H1 (cell line): Measurements from ENCODE around the gene SF3B3. TPM values are rescaled to one million over a fixed set of nuclear protein-coding genes. Genes with fewer than 3 reads are reported as not detected.

Source experiments
- CTCF ChIA-PET: fragments of 300-600 bp; sonication (Branson Sonifier 250); formaldehyde crosslinking; loops from one replicate; lab custom pipeline; 2021; ENCODE audit not compliant: partially characterized antibody; lab: Charles Lee
- POLR2A ChIA-PET: fragments of 300-600 bp; sonication (Branson Sonifier 250); formaldehyde crosslinking; loops from one replicate; lab custom pipeline; 2021; ENCODE audit warnings: inconsistent platforms; ENCODE audit not compliant: partially characterized antibody; lab: Charles Lee
- DNase-seq, 2 experiments: peaks; one replicate each; pipeline versions ENCODE4 v3.0.0 to v3.0.0-alpha.2; 2010 to 2022; ENCODE audit warnings: low spot score in 2 of 2, low read depth in 1 of 2, mixed read lengths in 1 of 2
- FAIRE-seq: peaks from 2 replicates; lab custom pipeline; 2011; peaks lifted over from hg19 to GRCh38; lab: Jason Lieb, UNC
- H2AFZ ChIP-seq: 2 replicates; pipeline ENCODE4 v1.8.1; 2012; ENCODE audit warnings: low read length, inconsistent platforms
- H2AK5ac ChIP-seq: 2 replicates; pipeline ENCODE4 v1.6.1; 2013; ENCODE audit warnings: low read depth, low read length
- H2BK120ac ChIP-seq: replicated peaks from 2 replicates; pipeline ENCODE3; 2013; ENCODE audit warnings: low read depth, low read length, inconsistent platforms
- H2BK12ac ChIP-seq: 2 replicates; pipeline ENCODE4 v1.6.1; 2013; ENCODE audit warnings: low read depth, low read length
- H2BK15ac ChIP-seq: 2 replicates; pipeline ENCODE4 v1.6.1; 2013; ENCODE audit warnings: low read length
- H2BK20ac ChIP-seq: 2 replicates; pipeline ENCODE4 v1.6.1; 2013; ENCODE audit warnings: low read length
- H2BK5ac ChIP-seq: 2 replicates; pipeline ENCODE4 v1.6.1; 2013; ENCODE audit warnings: low read depth, low read length
- H3K14ac ChIP-seq: 2 replicates; pipeline ENCODE4 v1.6.1; 2013; ENCODE audit warnings: inconsistent platforms; ENCODE audit not compliant: insufficient read length
- H3K18ac ChIP-seq: 2 replicates; pipeline ENCODE4 v1.6.1; 2013; ENCODE audit warnings: low read length; ENCODE audit errors: extremely low read depth
- H3K23ac ChIP-seq: 2 replicates; pipeline ENCODE4 v1.6.1; 2013; ENCODE audit warnings: inconsistent platforms; ENCODE audit not compliant: insufficient read length
- H3K23me2 ChIP-seq: 2 replicates; pipeline ENCODE4 v1.6.1; 2013; ENCODE audit warnings: low read depth, low read length
- H3K27ac ChIP-seq: 2 replicates; pipeline ENCODE4 v1.6.1; 2011; ENCODE audit warnings: low read depth, low read length, inconsistent platforms
- H3K27me3 ChIP-seq, 4 experiments: replicated peaks in 1 of 4; 1 replicate in 1 of 4; 2 replicates in 3 of 4; pipeline versions ENCODE4 v1.6.1 to v1.8.1; 2011 to 2013; ENCODE audit warnings: low read length in 3 of 4, mild to moderate bottlenecking in 3 of 4, inconsistent platforms in 2 of 4, mixed read lengths in 2 of 4, moderate library complexity in 1 of 4; ENCODE audit not compliant: control insufficient read depth in 3 of 4, insufficient read depth in 3 of 4; ENCODE audit errors: extremely low read depth in 1 of 4
- H3K36me3 ChIP-seq, 4 experiments: 2 replicates each; pipeline versions ENCODE4 v1.6.1 to v1.8.1; 2011 to 2013; ENCODE audit warnings: mild to moderate bottlenecking in 4 of 4, low read length in 3 of 4, moderate library complexity in 2 of 4, control low read depth in 1 of 4, inconsistent platforms in 1 of 4; ENCODE audit not compliant: insufficient read depth in 4 of 4, control insufficient read depth in 2 of 4
- H3K4ac ChIP-seq: replicated peaks from 2 replicates; pipeline ENCODE3; 2013; ENCODE audit warnings: low read length, low read depth, mixed read lengths, inconsistent platforms; ENCODE audit not compliant: insufficient read length
- H3K4me1 ChIP-seq, 4 experiments: replicated peaks in 1 of 4; 1 replicate in 1 of 4; 2 replicates in 3 of 4; pipeline versions ENCODE4 v1.6.1 to v1.8.1; 2011 to 2013; ENCODE audit warnings: low read length in 3 of 4, inconsistent platforms in 2 of 4, mixed read lengths in 1 of 4; ENCODE audit not compliant: insufficient read depth in 4 of 4, control insufficient read depth in 3 of 4
- H3K4me2 ChIP-seq, 2 experiments: 2 replicates each; pipeline versions ENCODE4 v1.6.1 to v1.8.1; 2011 to 2013; ENCODE audit warnings: low read depth in 2 of 2, low read length in 2 of 2, control low read depth in 1 of 2, inconsistent platforms in 1 of 2, mild to moderate bottlenecking in 1 of 2; ENCODE audit not compliant: insufficient read depth in 1 of 2
- H3K4me3 ChIP-seq, 4 experiments: fragments of 200-600, 300-600 bp in 1 of 4; sonication (generic), shearing (Covaris generic), sonication (Bioruptor Twin) in 1 of 4; 2 replicates each; pipeline versions ENCODE4 v1.5.1 to v1.8.1; 2011 to 2016; ENCODE audit warnings: low read length in 4 of 4, low read depth in 3 of 4, control low read depth in 2 of 4, inconsistent platforms in 2 of 4, mild to moderate bottlenecking in 2 of 4, mixed read lengths in 1 of 4, moderate library complexity in 1 of 4; ENCODE audit not compliant: insufficient read depth in 2 of 4; ENCODE audit errors: extremely low read depth in 1 of 4
- H3K56ac ChIP-seq: replicated peaks from 2 replicates; pipeline ENCODE3; 2013; ENCODE audit warnings: low read depth, mild to moderate bottlenecking, mixed read lengths, low read length, inconsistent platforms; ENCODE audit not compliant: insufficient read length
- H3K79me1 ChIP-seq: 2 replicates; pipeline ENCODE4 v1.6.1; 2013; ENCODE audit warnings: low read depth, low read length, control low read depth
- H3K79me2 ChIP-seq, 2 experiments: 2 replicates each; pipeline versions ENCODE4 v1.6.1 to v1.8.1; 2012 to 2013; ENCODE audit warnings: low read length in 2 of 2, mild to moderate bottlenecking in 2 of 2, inconsistent platforms in 1 of 2; ENCODE audit not compliant: insufficient read depth in 2 of 2, control insufficient read depth in 1 of 2
- H3K9ac ChIP-seq, 4 experiments: replicated peaks in 1 of 4; 1 replicate in 1 of 4; 2 replicates in 3 of 4; pipeline versions ENCODE4 v1.6.1 to v1.8.1; 2011 to 2013; ENCODE audit warnings: low read depth in 3 of 4, low read length in 3 of 4, control low read depth in 2 of 4, mild to moderate bottlenecking in 2 of 4, moderate library complexity in 2 of 4, inconsistent platforms in 1 of 4; ENCODE audit errors: extremely low read depth in 1 of 4
- H3K9me3 ChIP-seq, 2 experiments: 2 replicates each; pipeline versions ENCODE4 v1.6.1 to v1.8.1; 2012 to 2013; ENCODE audit warnings: mild to moderate bottlenecking in 2 of 2, moderate library complexity in 2 of 2, control low read depth in 1 of 2, inconsistent platforms in 1 of 2, low read depth in 1 of 2, low read length in 1 of 2, mixed read lengths in 1 of 2; ENCODE audit not compliant: insufficient read depth in 2 of 2
- H4K20me1 ChIP-seq, 2 experiments: replicated peaks in 1 of 2; 2 replicates each; pipeline versions ENCODE3 to v1.8.1; 2011 to 2013; ENCODE audit warnings: inconsistent platforms in 2 of 2, low read length in 2 of 2, mild to moderate bottlenecking in 1 of 2; ENCODE audit not compliant: insufficient read depth in 2 of 2, control insufficient read depth in 1 of 2
- H4K5ac ChIP-seq: 2 replicates; pipeline ENCODE4 v1.6.1; 2013; ENCODE audit warnings: low read length, low read depth, mixed read lengths, inconsistent platforms; ENCODE audit not compliant: insufficient read length
- H4K8ac ChIP-seq: 2 replicates; pipeline ENCODE4 v1.8.0; 2013; ENCODE audit warnings: mild to moderate bottlenecking, moderate library complexity, low read length, inconsistent platforms; ENCODE audit not compliant: insufficient read depth; ENCODE audit errors: extremely low read depth
- H4K91ac ChIP-seq: replicated peaks from 2 replicates; pipeline ENCODE3; 2013; ENCODE audit warnings: low read length, mixed read lengths, inconsistent platforms; ENCODE audit not compliant: insufficient read length
- CEBPB ChIP-seq: IDR thresholded peaks from 2 replicates; pipeline ENCODE4 v1.6.1; 2012; ENCODE audit warnings: low read depth, low read length
- CREB1 ChIP-seq: IDR thresholded peaks from 2 replicates; pipeline ENCODE4 v1.6.1; 2012; ENCODE audit warnings: inconsistent platforms
- GTF2F1 ChIP-seq: IDR thresholded peaks from 2 replicates; pipeline ENCODE4 v1.6.1; 2012; ENCODE audit warnings: low read depth, low read length, improper control_type of control experiment, borderline replicate concordance
- JUND ChIP-seq: IDR thresholded peaks from 2 replicates; pipeline ENCODE4 v1.6.1; 2011; ENCODE audit warnings: mild to moderate bottlenecking, improper control_type of control experiment, low read length
- KDM1A ChIP-seq: fragments of 200-600, 300-600 bp; sonication (generic); IDR thresholded peaks from 2 replicates; pipeline ENCODE4 v1.7.1; 2016; ENCODE audit warnings: mild to moderate bottlenecking, low read length, borderline replicate concordance
- KDM4A ChIP-seq: IDR thresholded peaks from one replicate; pipeline ENCODE4 v1.7.1; 2012; ENCODE audit warnings: low read depth, mild to moderate bottlenecking, moderate library complexity, low read length, inconsistent platforms; ENCODE audit not compliant: severe bottlenecking
- KDM5A ChIP-seq: fragments of 200-600 bp; IDR thresholded peaks from 2 replicates; pipeline ENCODE4 v1.7.1; 2012; ENCODE audit warnings: mild to moderate bottlenecking, low read length, inconsistent platforms, mixed read lengths
- RFX5 ChIP-seq: IDR thresholded peaks from 2 replicates; pipeline ENCODE4 v1.6.1; 2011; ENCODE audit warnings: low read depth, low read length, improper control_type of control experiment, borderline replicate concordance
- RNF2 ChIP-seq: fragments of 200-900, 300-1000 bp; sonication (generic); IDR thresholded peaks from 2 replicates; pipeline ENCODE4 v1.7.1; 2016; ENCODE audit warnings: borderline replicate concordance, low read depth, mild to moderate bottlenecking, antibody characterized with exemption, low read length; ENCODE audit not compliant: poor library complexity, severe bottlenecking; ENCODE audit errors: missing control alignments
- SP1 ChIP-seq: IDR thresholded peaks from 2 replicates; pipeline ENCODE4 v1.6.1; 2011; ENCODE audit warnings: low read depth, low read length
- TAF7 ChIP-seq: optimal IDR thresholded peaks from 2 replicates; pipeline ENCODE3; 2011; ENCODE audit warnings: low read depth, mild to moderate bottlenecking, inconsistent platforms, low read length, moderate library complexity, borderline replicate concordance
- YY1 ChIP-seq: IDR thresholded peaks from 2 replicates; pipeline ENCODE4 v1.6.1; 2011; ENCODE audit warnings: low read depth, mild to moderate bottlenecking, low read length
- WGBS, 2 experiments: shearing (Covaris generic) in 1 of 2; methylation state at CpG; one replicate each; pipeline versions ENCODE4 v1.1.6 to v1.1.7; 2013 to 2015; ENCODE audit warnings: low lambda C conversion rate in 2 of 2, mixed read lengths in 2 of 2, inconsistent platforms in 1 of 2, low coverage in 1 of 2, missing lambda C conversion rate in 1 of 2; ENCODE audit not compliant: insufficient replicate concordance in 2 of 2, insufficient coverage in 1 of 2, insufficient read length in 1 of 2; ENCODE audit errors: extremely low coverage in 1 of 2, missing lambda C conversion rate in 1 of 2; 5-methylcytosine and 5-hydroxymethylcytosine counted together
- polyA plus RNA-seq, 7 experiments: library from polyadenylated mRNA; depleted of rRNA in 3 of 7; stranded (reverse) in 5 of 7; unstranded in 2 of 7; fragments of >200 nt in 5 of 7; fragments of 200-250 nt in 2 of 7; gene quantifications; 1 replicate in 5 of 7; 2 replicates in 1 of 7; 4 replicates in 1 of 7; pipeline versions ENCODE4 v1.2.1 to v1.2.3, GENCODE V29; 2011 to 2013; ENCODE audit warnings: missing spikeins in 2 of 7, mixed read lengths in 2 of 7
- total RNA-seq: library from RNA; stranded (reverse); fragmentation: NEBNext Ultra II Directional; extraction: Animal tissue kit (Norgen Biotek cat#: 25700); gene quantifications from 2 replicates; pipeline ENCODE4 v1.2.1, GENCODE V29; 2021

The SF3B3 gene
- total and polyA plus RNA-seq, 2 of the 8 experiments (the other 6 are each of a cell fraction or from before 2014, with no cell fraction given) = 241 to 521 TPM

DNA sequence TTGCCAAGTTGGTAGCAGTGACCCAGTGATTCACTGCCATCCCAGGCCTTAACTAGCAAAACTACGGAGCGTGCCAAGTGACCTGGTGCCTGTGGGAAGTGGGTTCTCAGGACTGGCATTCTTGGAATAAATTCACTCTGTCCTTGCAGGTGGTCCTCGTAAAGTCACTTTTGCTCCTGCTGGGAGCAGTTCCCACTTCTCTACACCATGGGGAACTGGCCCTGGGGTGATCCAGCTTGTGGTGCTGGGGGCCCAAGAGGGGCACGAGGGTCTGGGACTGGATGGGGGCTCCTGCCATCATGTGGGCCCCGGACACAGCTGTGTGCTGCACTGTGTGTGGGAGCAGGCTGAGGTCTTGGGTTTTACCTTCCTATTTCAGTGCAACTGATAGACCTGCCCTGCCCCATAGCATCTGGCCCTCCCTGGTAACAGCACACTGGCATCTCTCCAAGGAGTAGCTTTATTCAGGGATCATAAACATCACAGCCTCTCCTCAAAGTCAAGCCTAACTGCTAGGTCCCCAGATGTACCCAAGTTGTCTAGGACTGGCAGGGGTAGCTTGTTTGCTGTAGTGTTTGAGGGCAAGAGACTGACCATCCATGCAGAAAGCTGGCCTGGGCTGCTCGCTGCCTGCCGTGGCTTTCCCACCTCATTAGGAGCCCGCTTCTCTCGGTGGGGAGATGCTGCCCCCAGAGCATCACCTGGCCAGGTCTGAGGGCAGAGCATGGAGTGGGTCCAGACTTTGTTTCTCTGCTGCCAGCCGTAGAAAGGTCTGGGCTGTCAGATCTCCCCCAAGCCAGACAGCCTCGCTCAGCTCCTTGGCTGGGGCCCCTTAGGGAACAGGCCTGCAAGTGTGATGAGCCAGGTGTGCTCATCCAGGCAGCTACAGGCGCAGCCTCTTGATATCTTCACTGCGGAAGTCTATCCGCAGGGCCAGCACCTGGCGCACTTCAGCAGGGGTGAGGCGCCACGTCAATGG lies 43.2 kb upstream of the SF3B3 start:
- Histone ChIP-seq H2AFZ (no peak overlapping the region), H3K4me3 (no peak overlapping the region), H3K27ac (no peak overlapping the region), H4K20me1 (peaks cover 0 to 2% of the 10 kb centered on the region in 2 experiments), H3K36me3 (peaks cover 3 to 28% (median 10%) of the 10 kb centered on the region in 4 experiments; a peak in 5 of 8 replicates), H4K91ac (no peak overlapping the region), H3K79me2 (no peaks in the 10 kb centered on the region), H2BK120ac (no peak overlapping the region), H3K18ac (no peak overlapping the region), H4K8ac (no peak overlapping the region), H2AK5ac (no peak overlapping the region), H3K79me1 (no peaks in the 10 kb centered on the region), H3K14ac (no peak overlapping the region), H2BK12ac (no peak overlapping the region), H3K23ac (no peak overlapping the region), H2BK15ac (no peak overlapping the region), H2BK5ac (no peak overlapping the region), H3K56ac (no peak overlapping the region), H3K4me1 (peaks cover 0 to 8% (median under 1%) of the 10 kb centered on the region in 4 experiments; a peak in 2 of 7 replicates), H3K4ac (no peak overlapping the region), H3K27me3 (no peaks in the 10 kb centered on the region), H3K4me2 (no peak overlapping the region), H3K23me2 (peaks cover 2% of the 10 kb centered on the region; the same call in 1 of the 2 replicates), H3K9ac (no peak overlapping the region), H4K5ac (no peak overlapping the region), H3K9me3 (no peaks in the 10 kb centered on the region), H2BK20ac (no peak overlapping the region)
- DNase-seq (no peak), FAIRE-seq (no peak)
- POLR2A ChIA-PET = interaction anchor here (0.5 to 1.1 kb wide), 4 partner anchors 8 to 104 kb away, joined by 3 to 4 read pairs (median 3); no protein-coding TSS in a partner anchor
- WGBS, 2 experiments = 94% methylated on average over 17 of the region's 17 CpGs; no CpG with 5 or more reads in 1 of the 2 experiments
- CTCF ChIA-PET = interaction anchor here (0.6 to 4.2 kb wide), 11 partner anchors 11 to 212 kb away, joined by 3 to 23 read pairs (median 3); partner anchors contain the start of gene DDX19A
- TF ChIP-seq RNF2 (no peak), KDM1A (no peak), SP1 (no peak), YY1 (no peak), JUND (no peak), GTF2F1 (no peak), KDM4A (no peak), CEBPB (no peak), TAF7 (no peak), KDM5A (no peak), CREB1 (no peak), RFX5 (no peak)
